Stimulated activated CD8-positive, alpha-beta memory T cell treated with anti-CD3 and anti-CD28 coated beads, Interleukin-2, amount 100 ng/mL, for 48 hours (primary cell): ENCODE results near the gene PILRA.
"Not testable (repeated sequence)": the region's sequence is repeated elsewhere in the genome, so short reads cannot be mapped to it uniquely, and the experiment has no call there.

ENCODE experiments used
- DNase-seq, 2 donors: peaks; one replicate each; pipeline ENCODE4 v3.0.0-alpha.2; 2020; ENCODE audit warnings: low read depth in 2 of 2

Gene PILRA

GRCh38 chr7:100378114-100378755 is 4.9 kb downstream of the PILRA start:
- no peak for DNase-seq

- no peak for DNase-seq
Measured at GRCh38 chr7:100380196-100380595, 6.9 kb downstream of the PILRA start.

- DNase-seq, result not testable (repeated sequence)
Measured at GRCh38 chr7:100381531-100382233, 8.4 kb downstream of the PILRA start.

- not testable (repeated sequence) for DNase-seq
Measured at GRCh38 chr7:100382234-100382853, 9.1 kb downstream of the PILRA start.

GRCh38 chr7:100384628-100385294 is 11.5 kb downstream of the PILRA start:
- no peak for DNase-seq

GRCh38 chr7:100386940-100387339 is 13.7 kb downstream of the PILRA start:
- no peak for DNase-seq

- no peak for DNase-seq
Measured at GRCh38 chr7:100387695-100388094, 14.4 kb downstream of the PILRA start.

- DNase-seq, result no peak
Measured at GRCh38 chr7:100389437-100390088, 16.3 kb downstream of the PILRA start.

- no peak for DNase-seq
Measured at GRCh38 chr7:100390286-100391009, 17.2 kb downstream of the PILRA start.

GRCh38 chr7:100393233-100393905 is 20.1 kb downstream of the PILRA start:
- no peak for DNase-seq

GRCh38 chr7:100394077-100394476 is 20.8 kb downstream of the PILRA start:
- no peak for DNase-seq

- DNase-seq, result no peak
Measured at GRCh38 chr7:100396421-100396982, 23.2 kb downstream of the PILRA start.

- DNase-seq, result no peak
Measured at GRCh38 chr7:100397315-100398081, 24.2 kb downstream of the PILRA start.

GRCh38 chr7:100398239-100398638 is 25.0 kb downstream of the PILRA start:
- DNase-seq, result no peak

GRCh38 chr7:100400041-100400440 is 26.8 kb downstream of the PILRA start:
- no peak for DNase-seq

GRCh38 chr7:100400656-100401055 is 27.4 kb downstream of the PILRA start:
- no peak for DNase-seq

- DNase-seq, result no peak
Measured at GRCh38 chr7:100401811-100402210, 28.5 kb downstream of the PILRA start.

- no peak for DNase-seq
Measured at GRCh38 chr7:100402241-100402640, 29.0 kb downstream of the PILRA start.

GRCh38 chr7:100406767-100407166 is 33.5 kb downstream of the PILRA start:
- no peak for DNase-seq
